ENCODE data around the gene SCNM1.
"Not testable (repeated sequence)": the region's sequence is repeated elsewhere in the genome, so short reads cannot be mapped to it uniquely, and the experiment has no call there.

The SCNM1 gene

GRCh38 chr1:151197863-151198253, 31.9 kb downstream of the SCNM1 start:
- DNase-seq (ENCODE audit: low read depth in 1 of 2, low spot score in 1 of 2) = no peak
- no peaks in the 10 kb centered on the region for H3K27me3 ChIP-seq (ENCODE audit: insufficient read depth, poor library complexity, severe bottlenecking)
- peak overlapping the region; percentile 81 for H3K27ac ChIP-seq (replicated peaks)
- no peak for TF ChIP-seq GABPA (IDR thresholded peaks at IDR 0.05; ENCODE audit: low read depth)
- H3K4me3 ChIP-seq (replicated peaks; ENCODE audit: insufficient read depth, low read length) = peak overlapping the region; percentile 98

GRCh38 chr1:151198254-151199127, 32.5 kb downstream of the SCNM1 start, which contains the start of gene PIP5K1A:
PIP5K1A (plus strand) TSS chr1:151198552; CDS start chr1:151198997, 445 bp downstream.
- H3K27ac ChIP-seq (replicated peaks) = peak within 1 kb of the TSS; percentile 81
- peak within 1 kb of the TSS; percentile 98 for H3K4me3 ChIP-seq (replicated peaks; ENCODE audit: insufficient read depth, low read length)

GRCh38 chr1:151199873-151200581, 34.1 kb downstream of the SCNM1 start:
- no peaks in the 10 kb centered on the region for H3K27me3 ChIP-seq (ENCODE audit: insufficient read depth, poor library complexity, severe bottlenecking)
- peak overlapping the region; percentile 81; the same call in 1 of the 2 replicates for H3K27ac ChIP-seq (replicated peaks)
- peak in 1 of 2 experiments; percentile 6 for DNase-seq (ENCODE audit: low read depth in 1 of 2, low spot score in 1 of 2)
- H3K4me3 ChIP-seq (replicated peaks; ENCODE audit: insufficient read depth, low read length) = peak overlapping the region; percentile 98
- no peak for TF ChIP-seq CTCF (IDR thresholded peaks at IDR 0.05; ENCODE audit: insufficient read depth, low read length)
- TF ChIP-seq POLR2AphosphoS5 (IDR thresholded peaks at IDR 0.05; ENCODE audit: low read depth) = no peak
- TF ChIP-seq REST (IDR thresholded peaks at IDR 0.05; ENCODE audit: insufficient replicate concordance, low read depth) = no peak
- no peak for TF ChIP-seq GABPA (IDR thresholded peaks at IDR 0.05; ENCODE audit: low read depth)
- TF ChIP-seq SPI1 (IDR thresholded peaks at IDR 0.05; ENCODE audit: borderline replicate concordance, low read depth) = no peak

More at GRCh38 chr1:151198254-151199127, 32.5 kb downstream of the SCNM1 start, which contains the start of gene PIP5K1A:
- no peaks in the 10 kb centered on the region for H3K27me3 ChIP-seq (ENCODE audit: insufficient read depth, poor library complexity, severe bottlenecking)
- TF ChIP-seq CTCF (IDR thresholded peaks at IDR 0.05; ENCODE audit: insufficient read depth, low read length) = no peak
- TF ChIP-seq SPI1 (IDR thresholded peaks at IDR 0.05; ENCODE audit: borderline replicate concordance, low read depth) = no peak
- TF ChIP-seq POLR2AphosphoS5 (IDR thresholded peaks at IDR 0.05; ENCODE audit: low read depth) = peak; percentile 69
- TF ChIP-seq GABPA (IDR thresholded peaks at IDR 0.05; ENCODE audit: low read depth) = no peak
- TF ChIP-seq REST (IDR thresholded peaks at IDR 0.05; ENCODE audit: insufficient replicate concordance, low read depth) = no peak
- peak; percentile 96 to 99 for DNase-seq (ENCODE audit: low read depth in 1 of 2, low spot score in 1 of 2)

- not testable (repeated sequence) for H3K4me3 ChIP-seq (replicated peaks; ENCODE audit: insufficient read depth, low read length); DNase-seq (ENCODE audit: low read depth in 1 of 2, low spot score in 1 of 2)
Measured at GRCh38 chr1:151205381-151205965, 39.5 kb downstream of the SCNM1 start.

More at GRCh38 chr1:151205381-151205965, 39.5 kb downstream of the SCNM1 start:
- H3K27ac ChIP-seq (replicated peaks); H3K27me3 ChIP-seq (ENCODE audit: insufficient read depth, poor library complexity, severe bottlenecking): not testable (repeated sequence)

Measured in HL-60 (cell line).